ENCODE data around the gene CRYGN.

Gene CRYGN

GRCh38 chr7:151391358-151391730 lies 48.6 kb downstream of the CRYGN start:
- no peak for DNase-seq (ENCODE audit: low read depth in 2 of 2)

- DNase-seq (ENCODE audit: low read depth in 2 of 2): no peak
Observed at GRCh38 chr7:151390598-151391357, 49.2 kb downstream of the CRYGN start.

GRCh38 chr7:151389768-151390597 lies 50.0 kb downstream of the CRYGN start:
- DNase-seq (ENCODE audit: low read depth in 2 of 2): no peak

GRCh38 chr7:151389096-151389767 lies 50.7 kb downstream of the CRYGN start:
- DNase-seq (ENCODE audit: low read depth in 2 of 2): no peak

- no peak for DNase-seq (ENCODE audit: low read depth in 2 of 2)
Observed at GRCh38 chr7:151388430-151388829, 51.5 kb downstream of the CRYGN start.

- no peak for DNase-seq (ENCODE audit: low read depth in 2 of 2)
Observed at GRCh38 chr7:151388007-151388297, 52.0 kb downstream of the CRYGN start.

- DNase-seq (ENCODE audit: low read depth in 2 of 2): no peak
Observed at GRCh38 chr7:151387161-151388006, 52.6 kb downstream of the CRYGN start.

GRCh38 chr7:151386301-151387160 lies 53.4 kb downstream of the CRYGN start:
- no peak for DNase-seq (ENCODE audit: low read depth in 2 of 2)

GRCh38 chr7:151385626-151386300 lies 54.2 kb downstream of the CRYGN start:
- no peak for DNase-seq (ENCODE audit: low read depth in 2 of 2)

GRCh38 chr7:151384776-151385625 lies 54.9 kb downstream of the CRYGN start:
- no peak for DNase-seq (ENCODE audit: low read depth in 2 of 2)

GRCh38 chr7:151384352-151384697 lies 55.6 kb downstream of the CRYGN start:
- DNase-seq (ENCODE audit: low read depth in 2 of 2): no peak

- DNase-seq (ENCODE audit: low read depth in 2 of 2): no peak
Observed at GRCh38 chr7:151383638-151384351, 56.1 kb downstream of the CRYGN start.

- no peak for DNase-seq (ENCODE audit: low read depth in 2 of 2)
Observed at GRCh38 chr7:151382079-151382885, 57.7 kb downstream of the CRYGN start.

- DNase-seq (ENCODE audit: low read depth in 2 of 2): no peak
Observed at GRCh38 chr7:151381348-151382078, 58.4 kb downstream of the CRYGN start.

- DNase-seq (ENCODE audit: low read depth in 2 of 2): no peak
Observed at GRCh38 chr7:151381098-151381347, 58.9 kb downstream of the CRYGN start.

- DNase-seq (ENCODE audit: low read depth in 2 of 2): no peak
Observed at GRCh38 chr7:151380199-151381097, 59.5 kb downstream of the CRYGN start.
